Inferior parietal cortex (tissue), 1 donor: ENCODE results near the gene HECTD4.
A peak's percentile ranks its signal among the peaks of the same experiment; 100 is the strongest.
"Not testable (repeated sequence)": the region's sequence is repeated elsewhere in the genome, so short reads cannot be mapped to it uniquely, and the experiment has no call there.

Experiments
- DNase-seq: peaks from one replicate; pipeline ENCODE4 v3.0.0-alpha.2; 2016; ENCODE audit errors: extremely low spot score

Gene HECTD4

DNA sequence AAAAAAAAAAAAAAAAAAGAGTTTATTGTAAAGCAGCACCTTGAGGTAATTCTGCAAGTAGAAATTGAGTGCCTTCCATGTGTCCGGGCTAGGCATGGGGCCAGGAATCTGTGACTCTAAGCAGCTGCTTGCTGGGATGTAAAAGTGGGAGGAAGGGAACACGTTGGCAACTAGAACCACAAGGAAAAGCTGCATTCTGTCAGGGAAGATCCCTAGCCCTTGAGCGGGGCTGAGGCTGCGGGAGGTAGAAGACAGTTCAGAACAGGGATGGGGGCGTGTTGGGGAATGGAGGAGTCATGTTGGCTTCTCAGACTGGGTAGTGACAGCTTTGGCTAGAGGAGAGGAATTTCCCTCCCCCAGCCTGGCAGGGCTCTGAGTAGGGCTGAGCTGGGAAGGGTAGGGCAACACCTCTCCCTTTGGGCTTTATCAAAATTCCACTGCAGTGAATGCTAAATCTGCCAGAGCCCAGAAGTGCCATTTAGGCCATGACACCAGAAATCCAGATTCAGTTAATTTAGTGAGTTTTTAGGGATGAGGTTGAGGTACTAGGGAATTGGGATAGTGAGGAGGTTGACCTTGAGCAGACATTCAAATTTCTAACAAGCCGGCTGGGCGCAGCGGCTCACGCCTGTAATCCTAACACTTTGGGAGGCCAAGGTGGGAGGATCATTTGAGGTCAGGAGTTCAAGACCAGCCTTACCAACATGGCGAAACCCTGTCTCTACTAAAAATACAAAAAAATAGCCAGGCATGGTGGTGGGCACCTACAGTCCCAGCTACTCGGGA, 260.3 kb downstream of the HECTD4 start:
- peak; percentile 43 for DNase-seq

DNA sequence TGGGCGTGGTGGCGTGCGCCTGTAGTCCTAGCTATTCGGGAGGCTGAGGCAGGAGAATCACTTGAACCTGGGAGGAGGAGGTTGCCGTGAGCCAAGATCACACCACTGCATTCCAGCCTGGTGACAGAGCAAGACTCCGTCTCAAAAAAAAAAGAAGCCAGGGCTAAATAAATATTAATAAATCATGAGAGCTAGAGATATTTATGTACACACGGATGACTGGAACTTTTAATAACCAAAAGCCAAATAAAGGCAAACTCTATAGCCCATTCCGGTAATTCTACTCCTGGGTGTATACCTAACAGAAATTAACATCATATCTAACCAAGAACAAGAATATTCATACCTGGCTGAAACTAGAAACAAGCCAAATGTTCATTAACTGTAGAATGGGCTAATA, 264.5 kb downstream of the HECTD4 start:
- DNase-seq, result no peak

DNA sequence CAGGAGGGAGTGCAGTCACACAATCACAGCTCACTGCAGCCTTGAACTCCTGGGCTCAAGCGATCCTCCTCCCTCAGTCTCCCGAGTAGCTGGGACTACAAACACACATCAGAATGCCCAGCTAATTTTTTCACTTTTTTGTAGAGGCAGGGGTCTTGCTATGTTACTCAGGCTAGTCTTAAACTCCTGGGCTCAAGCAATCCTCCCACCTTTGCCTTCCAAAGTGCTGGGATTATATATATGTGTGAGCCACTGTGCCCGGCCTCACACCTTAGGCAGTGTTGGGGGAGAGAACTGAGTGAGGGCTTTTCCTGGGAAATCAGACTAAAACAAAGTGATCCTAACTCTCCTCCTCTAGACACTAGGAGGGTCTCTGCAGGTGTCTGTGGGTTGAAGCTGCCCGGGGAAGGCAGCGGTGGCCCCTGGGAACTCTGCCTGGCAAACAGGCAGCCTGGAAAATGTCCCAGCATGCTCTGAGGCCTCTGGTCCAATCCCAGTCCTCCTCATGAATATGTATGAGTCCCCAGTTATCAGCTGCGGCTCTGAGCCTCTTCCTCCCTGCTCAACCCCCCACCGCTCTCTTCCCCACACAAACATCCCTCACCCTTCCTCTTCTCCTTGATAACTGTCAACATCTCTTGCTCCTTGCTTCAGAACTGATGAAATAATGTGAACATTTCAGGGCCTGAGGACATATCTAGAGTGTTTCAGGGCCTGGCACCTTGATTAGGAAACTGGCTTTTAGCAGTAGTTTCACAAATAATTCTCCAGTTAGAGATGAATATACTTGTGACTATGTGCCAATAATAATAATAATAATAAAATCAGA, 265.8 kb downstream of the HECTD4 start:
- DNase-seq, result peak; percentile 91

DNA sequence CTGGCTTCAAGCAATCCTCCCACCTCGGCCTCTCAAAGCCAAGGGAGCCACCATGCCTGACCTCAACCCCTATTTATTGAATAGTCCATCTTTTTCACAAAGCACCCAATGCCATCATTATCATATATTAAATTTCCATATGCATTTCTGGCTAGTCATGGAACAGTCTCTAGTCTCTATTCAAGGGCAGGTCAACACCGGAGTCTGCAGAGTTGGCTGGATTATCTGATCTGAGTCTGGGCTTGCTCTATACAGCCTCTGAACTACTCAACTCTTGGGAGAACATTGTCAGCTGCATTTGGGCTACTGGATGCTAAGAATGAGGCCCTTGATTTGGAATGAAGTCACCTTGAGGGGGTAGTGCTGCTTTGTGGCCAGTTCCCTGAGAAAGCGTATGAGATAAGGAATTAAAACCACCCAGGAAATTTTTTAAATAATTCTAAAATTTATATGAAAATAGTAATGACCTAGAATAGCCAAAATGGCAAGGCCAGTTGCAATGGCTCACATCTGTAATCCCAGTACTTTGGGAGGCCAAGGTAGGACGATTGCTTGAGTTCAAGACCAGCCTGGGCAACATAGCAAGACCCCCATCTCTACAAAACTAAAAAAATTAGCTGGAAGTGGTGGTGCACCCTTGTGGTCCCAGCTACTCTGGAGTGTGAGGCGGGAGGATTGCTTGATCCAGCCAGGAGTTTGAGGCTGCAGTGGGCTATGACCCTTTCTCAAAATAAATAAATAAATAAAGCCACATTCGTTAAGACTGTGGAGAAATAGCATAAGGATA, 266.8 kb downstream of the HECTD4 start:
- DNase-seq, result no peak

DNA sequence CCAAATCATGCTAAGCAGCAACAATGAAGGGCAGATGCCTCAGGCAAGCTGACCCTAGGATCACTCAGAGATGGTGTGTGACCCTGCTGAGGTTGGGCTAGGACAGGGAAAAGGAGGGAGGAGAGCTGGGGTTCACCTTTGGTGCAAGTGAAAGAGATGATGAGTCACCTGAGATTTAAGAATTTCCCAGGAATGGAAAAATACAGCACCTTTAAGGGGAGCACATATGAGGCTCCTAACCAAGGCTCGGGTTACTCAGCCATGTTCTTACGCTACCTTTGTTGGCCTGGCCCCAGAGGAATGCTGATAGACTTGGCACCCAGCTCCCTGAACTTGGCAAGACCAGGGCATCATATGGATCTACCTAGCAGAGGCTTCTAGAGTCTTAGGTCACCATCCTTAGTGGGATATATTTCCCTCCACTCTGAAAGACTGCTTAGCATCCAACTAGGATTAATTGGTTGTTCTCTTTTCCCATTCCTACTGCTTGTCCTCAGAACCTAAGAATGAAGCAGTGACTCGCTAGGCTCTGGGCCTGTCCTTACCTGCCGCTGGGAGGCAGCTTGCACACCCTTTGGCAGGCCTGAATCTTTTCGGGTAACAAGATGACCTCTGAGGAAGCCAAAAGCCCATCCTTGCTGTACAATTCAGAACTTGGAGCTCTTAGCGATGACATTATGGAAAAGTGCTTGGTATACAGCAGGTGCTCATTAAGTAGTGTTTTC, 269.7 kb downstream of the HECTD4 start:
- no peak for DNase-seq

DNA sequence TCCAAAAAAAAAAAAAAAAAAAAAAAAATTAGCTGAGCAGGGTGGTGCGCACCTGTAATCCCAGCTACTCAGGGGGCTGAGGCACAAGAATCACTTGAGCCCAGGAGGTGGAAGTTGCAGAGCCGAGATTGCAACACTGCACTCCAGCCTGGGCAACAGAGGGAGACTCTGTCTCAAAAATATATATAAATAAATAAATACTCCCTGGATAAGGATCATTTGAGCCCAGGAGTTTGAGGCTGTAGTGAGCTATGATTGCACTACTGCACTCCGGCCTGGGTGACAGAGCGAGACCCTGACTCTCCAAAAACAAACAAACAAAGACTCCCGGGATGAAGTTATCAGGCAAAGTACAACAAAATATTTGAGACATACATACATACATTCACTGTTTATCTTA, 270.3 kb downstream of the HECTD4 start:
- no peak for DNase-seq

DNA sequence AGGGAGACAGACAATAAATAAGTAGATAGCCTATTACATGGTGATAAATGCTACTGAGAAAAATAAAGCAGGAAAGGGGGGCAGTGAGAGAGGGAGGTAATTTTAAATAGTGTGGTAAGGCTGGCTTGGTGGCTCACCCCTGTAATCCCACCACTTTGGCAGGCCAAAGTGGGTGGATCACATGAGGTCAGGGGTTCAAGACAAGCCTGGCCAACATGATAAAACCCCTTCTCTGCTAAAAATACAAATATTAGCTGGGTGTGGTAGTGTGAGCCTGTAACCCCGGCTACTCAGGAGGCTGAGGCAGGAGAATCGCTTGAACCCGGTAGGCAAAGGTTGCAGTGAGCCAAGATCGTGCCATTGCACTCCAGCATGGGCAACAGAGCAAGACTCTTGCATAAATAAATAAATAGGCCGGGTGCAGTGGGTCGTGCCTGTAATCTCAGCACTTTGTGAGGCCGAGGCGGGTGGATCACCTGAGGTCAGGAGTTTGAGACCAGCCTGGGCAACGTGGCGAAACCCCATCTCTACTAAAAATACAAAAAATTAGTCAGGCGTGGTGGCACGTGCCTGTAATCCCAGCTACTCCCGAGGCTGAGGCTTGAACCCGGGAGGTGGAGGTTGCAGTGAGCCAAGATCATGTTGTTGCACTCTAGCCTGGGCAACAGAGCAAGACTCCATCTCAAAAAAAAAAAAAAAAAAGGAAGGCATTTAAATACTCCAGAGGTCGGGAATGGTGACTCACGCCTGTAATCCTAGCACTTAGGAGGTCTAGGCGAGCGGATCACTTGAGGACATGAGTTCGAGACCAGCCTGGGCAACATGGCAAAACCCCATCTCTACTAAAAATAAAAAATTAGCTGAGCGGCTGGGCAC, 271.2 kb downstream of the HECTD4 start:
- DNase-seq, result not testable (repeated sequence)
